RCC 7860 (cell line): ENCODE measurements around the gene HM13.
"Not testable (repeated sequence)": the region's sequence is repeated elsewhere in the genome, so short reads cannot be mapped to it uniquely, and the experiment has no call there.

Experiments
- DNase-seq: peaks from one replicate; pipeline ENCODE4 v3.0.0-alpha.2; 2015; ENCODE audit warnings: low spot score
- FAIRE-seq: peaks from 2 replicates; lab custom pipeline; 2012; peaks lifted over from hg19 to GRCh38; lab: Jason Lieb, UNC

HM13 gene

GRCh38 chr20:31579941-31580651 is 65.9 kb downstream of the HM13 start:
- DNase-seq, FAIRE-seq: not testable (repeated sequence)

GRCh38 chr20:31580706-31581105 is 66.5 kb downstream of the HM13 start:
- no peak for FAIRE-seq
- DNase-seq = no peak

- DNase-seq (no peak), FAIRE-seq (no peak)
Measured at GRCh38 chr20:31581391-31581790, 67.1 kb downstream of the HM13 start.

GRCh38 chr20:31587545-31588389 is 73.5 kb downstream of the HM13 start:
- FAIRE-seq (no peak), DNase-seq (no peak)

- no peak for FAIRE-seq
Measured at GRCh38 chr20:31590717-31591225, 76.5 kb downstream of the HM13 start.

GRCh38 chr20:31593221-31594001 is 79.2 kb downstream of the HM13 start:
- DNase-seq = peak; percentile 100
- peak; percentile 94 for FAIRE-seq

More at GRCh38 chr20:31590717-31591225, 76.5 kb downstream of the HM13 start:
- DNase-seq = no peak

- FAIRE-seq = no peak
- DNase-seq = no peak
Measured at GRCh38 chr20:31594002-31594557, 79.8 kb downstream of the HM13 start.

- FAIRE-seq (no peak), DNase-seq (no peak)
Measured at GRCh38 chr20:31594558-31595379, 80.5 kb downstream of the HM13 start.

- DNase-seq = no peak
Measured at GRCh38 chr20:31595380-31595653, 81.1 kb downstream of the HM13 start.

GRCh38 chr20:31595654-31596411 is 81.6 kb downstream of the HM13 start:
- no peak for FAIRE-seq

More at GRCh38 chr20:31595380-31595653, 81.1 kb downstream of the HM13 start:
- FAIRE-seq = no peak

GRCh38 chr20:31596412-31596715 is 82.1 kb downstream of the HM13 start:
- DNase-seq, FAIRE-seq: not testable (repeated sequence)

More at GRCh38 chr20:31595654-31596411, 81.6 kb downstream of the HM13 start:
- DNase-seq = no peak

- FAIRE-seq (no peak), DNase-seq (no peak)
Measured at GRCh38 chr20:31596831-31597480, 82.7 kb downstream of the HM13 start.

GRCh38 chr20:31597481-31597855 is 83.2 kb downstream of the HM13 start:
- FAIRE-seq = no peak

GRCh38 chr20:31602431-31602778 is 88.2 kb downstream of the HM13 start:
- no peak for DNase-seq
- FAIRE-seq = no peak

More at GRCh38 chr20:31597481-31597855, 83.2 kb downstream of the HM13 start:
- DNase-seq = no peak

GRCh38 chr20:31602779-31603441 is 88.7 kb downstream of the HM13 start:
- FAIRE-seq (peak; percentile 96), DNase-seq (peak; percentile 99)

- peak; percentile 73 for FAIRE-seq
- DNase-seq = peak; percentile 100
Measured at GRCh38 chr20:31603822-31604566, 89.8 kb downstream of the HM13 start.

GRCh38 chr20:31604567-31605030 is 90.4 kb downstream of the HM13 start:
- FAIRE-seq (no peak), DNase-seq (no peak)
